Activated CD4-positive, alpha-beta T cell treated with anti-CD3 and anti-CD28 coated beads for 48 hours (primary cell): Measurements from ENCODE around the gene PRDX1.
A peak's percentile ranks its signal among the peaks of the same experiment; 100 is the strongest.
"Not testable (repeated sequence)": the region's sequence is repeated elsewhere in the genome, so short reads cannot be mapped to it uniquely, and the experiment has no call there.

Source experiments
- DNase-seq: peaks from one replicate; pipeline ENCODE4 v3.0.0-alpha.2; 2020

PRDX1 gene

DNA sequence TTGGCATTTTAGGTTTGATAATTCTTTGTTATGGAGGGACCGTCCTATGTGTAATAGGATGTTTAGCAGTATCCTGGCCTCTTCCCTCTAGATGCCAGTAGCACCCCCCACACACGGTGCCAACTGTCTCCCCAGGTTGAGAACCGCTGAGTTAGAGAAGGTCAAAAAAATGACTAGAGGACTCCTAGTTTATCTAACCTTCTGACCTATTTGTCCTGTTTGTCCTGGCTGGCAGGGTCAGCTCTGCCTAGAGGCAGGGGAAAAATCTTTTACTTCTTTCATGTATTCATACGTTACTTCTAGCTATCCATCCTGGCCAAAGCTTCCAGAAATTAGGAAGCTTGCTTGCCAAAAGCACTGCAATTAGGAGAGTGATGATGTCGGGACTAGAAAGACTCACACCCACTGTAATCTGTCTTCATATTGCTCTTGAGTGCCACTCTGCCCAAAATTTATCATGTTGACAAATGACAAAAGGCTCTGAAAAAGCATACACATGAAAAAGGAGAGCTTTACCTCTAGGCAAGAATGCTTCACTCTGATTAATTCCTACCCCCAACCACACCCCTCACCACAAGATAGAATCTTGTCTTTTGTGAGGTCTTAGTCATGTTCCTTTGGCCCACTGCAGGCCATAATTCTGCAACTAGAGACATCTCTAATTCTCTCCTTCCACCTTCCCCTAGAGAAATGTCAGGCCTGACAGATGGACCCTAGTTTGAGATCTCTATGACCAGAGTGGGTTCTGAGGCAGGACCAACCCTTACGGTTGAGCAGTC is 14.5 kb upstream of the PRDX1 start:
- DNase-seq = peak; percentile 24

- DNase-seq = no peak
Observed at GRCh38 chr1:45531873-45532272, 10.2 kb upstream of the PRDX1 start.

- DNase-seq = no peak
Observed at GRCh38 chr1:45530632-45531135, 9.0 kb upstream of the PRDX1 start.

DNA sequence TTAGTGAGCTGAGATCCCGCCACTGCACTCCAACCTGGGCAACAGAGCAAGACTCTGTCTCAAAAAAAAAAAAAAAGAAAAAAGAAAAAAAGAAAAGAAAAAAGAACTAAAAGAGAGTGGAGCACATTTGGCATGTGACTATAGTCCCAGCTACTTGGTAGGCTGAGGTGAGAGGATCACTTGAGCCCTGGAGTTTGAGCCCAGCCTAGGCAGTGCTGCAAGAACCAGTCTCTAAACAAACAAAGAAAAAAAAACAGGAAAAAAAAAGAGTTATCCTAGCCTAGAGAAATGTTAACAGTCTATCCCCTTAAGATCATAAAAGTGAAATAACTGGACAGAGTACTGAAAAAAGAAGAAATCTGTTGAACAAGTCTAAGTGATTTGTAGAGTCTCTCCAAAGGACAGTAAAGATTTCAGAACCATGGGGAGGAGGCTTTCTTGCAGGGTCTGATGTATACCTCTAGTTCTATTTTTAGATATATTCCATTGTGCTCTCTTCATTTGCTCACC is 4.5 kb upstream of the PRDX1 start:
- DNase-seq = no peak

- not testable (repeated sequence) for DNase-seq
Observed at GRCh38 chr1:45523975-45524374, 2.3 kb upstream of the PRDX1 start.

- DNase-seq = not testable (repeated sequence)
Observed at GRCh38 chr1:45523516-45523915, 1.8 kb upstream of the PRDX1 start.

GRCh38 chr1:45522324-45523104 is 830 bp upstream of the PRDX1 start:
- no peak for DNase-seq

DNA sequence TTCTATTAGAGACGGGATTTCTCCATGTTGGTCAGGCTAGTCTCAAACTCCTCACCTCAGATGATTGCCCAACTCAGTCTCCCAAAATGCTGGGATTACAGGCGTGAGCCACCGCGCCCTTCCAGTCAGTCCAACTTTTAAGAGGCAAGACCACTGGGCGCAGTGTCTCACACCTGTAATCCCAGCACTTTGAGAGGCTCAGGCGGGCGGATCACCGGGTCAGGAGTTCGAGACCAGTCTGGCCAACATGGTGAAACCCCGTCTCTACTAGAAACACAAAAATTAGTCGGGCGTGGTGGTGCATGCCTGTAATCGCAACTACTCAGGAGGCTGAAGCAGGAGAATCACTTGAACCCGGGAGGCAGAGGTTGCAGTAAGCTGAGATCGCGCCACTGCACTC is 1.9 kb downstream of the PRDX1 start:
- DNase-seq = not testable (repeated sequence)

DNA sequence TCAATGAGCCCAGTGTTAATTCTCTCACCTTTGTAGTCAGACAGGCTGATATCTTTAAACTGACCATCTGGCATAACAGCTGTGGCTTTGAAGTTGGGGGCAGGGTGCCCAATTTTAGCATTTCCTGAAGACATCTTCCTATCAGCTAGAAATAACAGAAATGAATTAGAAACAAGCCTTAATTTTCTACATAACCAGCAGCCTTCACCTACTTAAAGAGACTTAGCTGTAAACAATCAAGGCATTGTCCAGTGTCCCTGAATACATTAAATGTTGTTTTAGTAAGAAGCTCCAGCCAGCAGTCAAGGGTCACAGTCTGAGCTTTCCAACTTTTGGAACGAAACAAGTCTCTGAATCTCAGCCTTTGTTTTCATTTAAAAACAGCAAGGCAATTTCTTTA is 2.8 kb downstream of the PRDX1 start:
- no peak for DNase-seq

DNA sequence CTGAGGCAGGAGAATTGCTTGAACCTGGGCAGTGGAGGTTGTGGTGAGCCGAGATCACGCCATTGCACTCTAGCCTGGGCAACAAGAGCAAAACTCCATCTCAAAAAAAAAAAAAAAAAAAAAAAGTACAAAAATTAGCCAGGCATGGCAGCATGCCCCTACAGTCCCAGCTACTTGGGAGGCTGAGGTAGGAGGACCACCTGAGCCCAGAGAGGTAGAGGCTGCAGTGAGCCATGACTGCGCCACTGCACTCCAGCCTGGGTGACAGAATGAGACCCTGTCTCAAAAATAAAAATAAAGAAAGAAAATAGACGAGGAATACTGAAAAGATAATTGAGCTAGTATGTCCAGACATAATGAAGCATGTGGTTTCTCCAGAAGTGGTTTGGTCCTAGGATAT is 3.3 kb downstream of the PRDX1 start:
- not testable (repeated sequence) for DNase-seq

GRCh38 chr1:45516465-45516864 is 5.2 kb downstream of the PRDX1 start:
- no peak for DNase-seq

- no peak for DNase-seq
Observed at GRCh38 chr1:45516036-45516435, 5.6 kb downstream of the PRDX1 start.

- DNase-seq = not testable (repeated sequence)
Observed at GRCh38 chr1:45513532-45514260, 8.0 kb downstream of the PRDX1 start.

DNA sequence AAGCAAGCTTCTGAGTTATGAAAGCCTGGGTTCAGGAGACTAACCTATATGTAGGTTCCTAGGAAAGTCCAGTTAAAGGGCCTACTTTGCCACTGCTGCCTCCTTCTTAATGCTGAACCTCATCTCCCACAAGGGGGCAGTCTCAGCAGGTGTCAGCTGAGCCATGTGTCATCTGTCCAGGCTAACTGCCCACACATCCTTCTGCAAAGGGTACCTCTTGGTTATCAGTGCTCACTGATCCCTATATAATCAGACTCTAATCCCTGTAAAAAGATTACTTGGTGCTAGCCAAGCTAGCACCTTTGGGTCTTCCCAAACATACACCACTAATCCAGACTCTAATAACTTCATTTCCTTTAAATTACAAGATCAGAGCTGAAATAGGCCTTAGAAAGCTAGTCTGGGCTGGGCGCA is 9.0 kb downstream of the PRDX1 start:
- peak; percentile 74 for DNase-seq

- DNase-seq = no peak
Observed at GRCh38 chr1:45510972-45511527, 10.6 kb downstream of the PRDX1 start.

- no peak for DNase-seq
Observed at GRCh38 chr1:45510036-45510971, 11.4 kb downstream of the PRDX1 start.

DNA sequence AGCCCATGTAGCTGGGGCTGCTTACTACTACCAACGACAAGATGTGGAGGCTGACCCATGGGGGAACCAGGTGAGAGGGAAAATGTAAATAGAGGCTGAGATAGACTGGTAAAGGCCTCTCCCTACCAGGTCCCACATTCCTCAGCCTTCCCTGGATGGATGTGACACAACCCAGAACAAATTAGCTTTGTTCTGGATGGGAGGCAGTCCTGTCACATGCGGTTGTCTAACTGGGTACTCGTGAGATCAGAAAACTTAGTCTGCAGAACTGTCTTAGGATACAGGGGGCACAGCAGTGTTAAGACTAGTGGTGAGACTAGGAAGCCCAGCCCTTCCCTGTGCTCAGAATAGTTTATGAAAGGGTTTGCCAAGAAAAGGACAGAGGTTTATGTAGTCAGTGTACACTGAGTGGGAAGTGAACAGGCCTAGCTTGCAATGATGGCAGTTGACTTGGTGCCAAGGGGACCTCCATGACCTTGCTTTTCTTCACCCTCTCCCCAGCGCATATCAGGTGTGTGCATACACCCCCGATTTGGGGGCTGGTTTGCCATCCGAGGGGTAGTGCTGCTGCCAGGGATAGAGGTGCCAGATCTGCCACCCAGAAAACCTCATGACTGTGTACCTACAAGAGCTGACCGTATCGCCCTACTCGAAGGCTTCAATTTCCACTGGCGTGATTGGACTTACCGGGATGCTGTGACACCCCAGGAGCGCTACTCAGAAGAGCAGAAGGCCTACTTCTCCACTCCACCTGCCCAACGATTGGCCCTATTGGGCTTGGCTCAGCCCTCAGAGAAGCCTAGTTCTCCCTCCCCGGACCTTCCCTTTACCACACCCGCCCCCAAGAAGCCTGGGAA is 13.2 kb downstream of the PRDX1 start:
- no peak for DNase-seq

- no peak for DNase-seq
Observed at GRCh38 chr1:45507893-45508292, 13.8 kb downstream of the PRDX1 start.

DNA sequence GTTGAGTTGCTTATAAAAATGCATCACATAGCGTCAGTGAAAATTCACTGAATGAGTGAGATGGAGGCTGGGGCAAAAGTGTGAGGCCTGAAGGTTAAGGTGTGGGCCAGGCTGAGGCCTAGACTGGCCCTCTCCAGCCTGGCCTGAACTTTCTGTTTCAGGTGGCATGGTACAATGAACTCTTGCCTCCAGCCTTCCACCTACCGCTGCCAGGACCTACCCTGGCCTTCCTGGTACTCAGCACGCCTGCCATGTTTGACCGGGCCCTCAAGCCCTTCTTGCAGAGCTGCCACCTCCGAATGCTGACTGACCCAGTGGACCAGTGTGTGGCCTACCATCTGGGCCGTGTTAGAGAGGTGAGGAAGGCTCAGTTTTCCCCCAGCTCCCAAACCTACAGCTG is 14.5 kb downstream of the PRDX1 start:
- no peak for DNase-seq
